ENCODE results near the gene PACSIN1. TPM values are rescaled to one million over a fixed set of nuclear protein-coding genes. Genes with fewer than 3 reads are reported as not detected.

The PACSIN1 gene
- total RNA-seq, 4 donors from 2014 or later: 1.2 TPM; not detected in 2

- Histone ChIP-seq H3K4me1 (no peaks in the 10 kb centered on the region), H3K36me3 (no peaks in the 10 kb centered on the region), H3K27me3 (no peaks in the 10 kb centered on the region), H3K27ac (no peak overlapping the region), H3K9me3 (peaks cover 0 to 6% (median 0%) of the 10 kb centered on the region in 3 donors), H3K4me3 (no peak overlapping the region)
- ATAC-seq: no peak
- WGBS, 2 donors (ENCODE audit: low coverage in 1 of 2): 71 to 80% methylated on average over 1 to 3 of the region's 3 CpGs
- no peak for TF ChIP-seq POLR2AphosphoS5 (IDR thresholded peaks at IDR 0.05)
- TF ChIP-seq POLR2A (IDR thresholded peaks at IDR 0.05): no peak
- no peak for TF ChIP-seq EP300 (IDR thresholded peaks at IDR 0.05)
- TF ChIP-seq CTCF (IDR thresholded peaks at IDR 0.05): no peak
These were observed 29.1 kb downstream of the PACSIN1 start for GRCh38 chr6:34494973-34495372.

GRCh38 chr6:34496103-34496685, 30.3 kb downstream of the PACSIN1 start:
- H3K4me3 ChIP-seq: no peak overlapping the region
- H3K36me3 ChIP-seq: no peaks in the 10 kb centered on the region
- ATAC-seq: no peak
- TF ChIP-seq POLR2AphosphoS5 (IDR thresholded peaks at IDR 0.05) (no peak), POLR2A (IDR thresholded peaks at IDR 0.05) (no peak), CTCF (IDR thresholded peaks at IDR 0.05) (no peak), EP300 (IDR thresholded peaks at IDR 0.05) (no peak)
- H3K4me1 ChIP-seq: no peaks in the 10 kb centered on the region
- WGBS, 2 donors (ENCODE audit: low coverage in 1 of 2): 0 to 70% methylated on average over 1 to 4 of the region's 9 CpGs
- H3K27me3 ChIP-seq: no peaks in the 10 kb centered on the region
- peaks cover 0 to 18% (median 0%) of the 10 kb centered on the region in 3 donors for H3K9me3 ChIP-seq
- H3K27ac ChIP-seq: no peak overlapping the region

- Histone ChIP-seq H3K4me1 (no peaks in the 10 kb centered on the region), H3K27ac (no peak overlapping the region), H3K36me3 (no peaks in the 10 kb centered on the region), H3K4me3 (no peak overlapping the region), H3K9me3 (peaks cover 0 to 27% (median 0%) of the 10 kb centered on the region in 3 donors), H3K27me3 (no peaks in the 10 kb centered on the region)
- TF ChIP-seq EP300 (IDR thresholded peaks at IDR 0.05) (no peak), POLR2A (IDR thresholded peaks at IDR 0.05) (no peak), POLR2AphosphoS5 (IDR thresholded peaks at IDR 0.05) (no peak), CTCF (IDR thresholded peaks at IDR 0.05) (no peak)
- ATAC-seq: no peak
- 60 to 74% methylated on average over 1 to 3 of the region's 10 CpGs for WGBS, 2 donors (ENCODE audit: low coverage in 1 of 2)
These were observed 31.5 kb downstream of the PACSIN1 start for GRCh38 chr6:34497411-34497810.

GRCh38 chr6:34506718-34507117, 40.8 kb downstream of the PACSIN1 start:
- Histone ChIP-seq H3K27ac (no peak overlapping the region), H3K9me3 (peaks cover 0 to 11% (median 0%) of the 10 kb centered on the region in 3 donors), H3K27me3 (peaks cover 3% of the 10 kb centered on the region), H3K4me3 (no peak overlapping the region), H3K4me1 (no peaks in the 10 kb centered on the region), H3K36me3 (no peaks in the 10 kb centered on the region)
- 60% methylated on average over 1 of the region's 5 CpGs; no CpG with 5 or more reads in 1 of the 2 donors for WGBS, 2 donors (ENCODE audit: low coverage in 1 of 2)
- TF ChIP-seq CTCF (IDR thresholded peaks at IDR 0.05): no peak
- TF ChIP-seq POLR2AphosphoS5 (IDR thresholded peaks at IDR 0.05): no peak
- no peak for TF ChIP-seq POLR2A (IDR thresholded peaks at IDR 0.05)
- no peak for TF ChIP-seq EP300 (IDR thresholded peaks at IDR 0.05)
- no peak for ATAC-seq

- H3K36me3 ChIP-seq: no peaks in the 10 kb centered on the region
- ATAC-seq: no peak
- WGBS, 2 donors (ENCODE audit: low coverage in 1 of 2): 90 to 93% methylated on average over 3 of the region's 3 CpGs
- H3K4me3 ChIP-seq: no peak overlapping the region
- peaks cover 7% of the 10 kb centered on the region for H3K27me3 ChIP-seq
- no peaks in the 10 kb centered on the region for H3K9me3 ChIP-seq
- H3K27ac ChIP-seq: no peak overlapping the region
- no peaks in the 10 kb centered on the region for H3K4me1 ChIP-seq
- TF ChIP-seq EP300 (IDR thresholded peaks at IDR 0.05): no peak
- TF ChIP-seq CTCF (IDR thresholded peaks at IDR 0.05): no peak
- no peak for TF ChIP-seq POLR2A (IDR thresholded peaks at IDR 0.05)
- no peak for TF ChIP-seq POLR2AphosphoS5 (IDR thresholded peaks at IDR 0.05)
These were observed 42.5 kb downstream of the PACSIN1 start for GRCh38 chr6:34508425-34508824.
